Islet precursor cell (in vitro differentiated cells): ENCODE results near the gene POU6F2.

Source experiments
- DNase-seq: peaks from one replicate; pipeline ENCODE4 v3.0.0-alpha.2; 2018

The POU6F2 gene

DNA sequence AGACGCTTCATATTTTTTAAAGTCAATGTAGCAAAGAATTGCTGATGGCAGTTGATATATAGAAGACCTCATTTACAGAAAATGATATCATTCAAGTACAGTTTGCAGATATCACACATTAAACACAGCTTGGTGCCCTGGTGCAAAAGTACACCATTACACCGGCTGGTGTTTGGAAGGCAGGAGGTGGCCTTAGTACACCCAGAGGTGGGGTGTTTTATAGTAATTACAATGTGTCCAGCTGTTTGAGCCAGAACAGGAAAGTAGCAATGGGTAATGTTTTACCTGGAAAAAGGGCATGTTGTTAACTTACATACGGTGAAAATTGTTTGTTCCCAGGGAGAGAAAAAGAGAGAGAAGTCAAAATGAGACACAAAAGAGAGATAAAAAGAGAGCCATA lies 485.5 kb downstream of the POU6F2 start:
- DNase-seq = no peak

DNA sequence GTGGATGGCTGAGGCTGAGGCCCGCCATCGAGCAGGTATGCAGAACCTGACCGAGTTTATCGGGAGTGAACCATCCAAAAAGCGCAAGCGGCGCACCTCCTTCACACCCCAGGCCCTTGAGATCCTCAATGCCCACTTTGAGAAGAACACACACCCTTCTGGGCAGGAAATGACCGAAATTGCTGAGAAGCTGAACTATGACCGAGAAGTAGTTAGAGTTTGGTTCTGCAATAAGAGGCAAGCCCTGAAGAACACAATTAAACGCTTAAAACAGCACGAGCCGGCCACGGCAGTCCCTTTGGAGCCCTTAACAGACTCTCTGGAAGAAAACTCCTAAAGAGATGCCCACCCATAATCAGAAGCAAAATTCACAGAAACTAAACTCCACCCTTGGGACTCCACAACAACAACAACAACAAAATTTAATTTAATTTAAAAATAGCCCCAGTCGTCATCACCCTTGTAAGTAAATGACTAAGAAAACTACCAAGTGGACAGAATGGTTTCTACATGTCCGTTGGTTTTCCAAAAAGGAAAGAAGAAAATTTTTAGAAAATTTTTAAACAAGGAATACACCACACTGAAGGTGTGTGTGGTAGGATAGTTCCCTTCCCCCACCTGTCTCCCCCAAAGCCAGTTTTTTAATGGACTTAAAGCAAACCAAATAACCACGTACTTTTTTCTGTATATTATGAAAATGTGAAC lies 486.8 kb downstream of the POU6F2 start:
- DNase-seq = no peak

DNA sequence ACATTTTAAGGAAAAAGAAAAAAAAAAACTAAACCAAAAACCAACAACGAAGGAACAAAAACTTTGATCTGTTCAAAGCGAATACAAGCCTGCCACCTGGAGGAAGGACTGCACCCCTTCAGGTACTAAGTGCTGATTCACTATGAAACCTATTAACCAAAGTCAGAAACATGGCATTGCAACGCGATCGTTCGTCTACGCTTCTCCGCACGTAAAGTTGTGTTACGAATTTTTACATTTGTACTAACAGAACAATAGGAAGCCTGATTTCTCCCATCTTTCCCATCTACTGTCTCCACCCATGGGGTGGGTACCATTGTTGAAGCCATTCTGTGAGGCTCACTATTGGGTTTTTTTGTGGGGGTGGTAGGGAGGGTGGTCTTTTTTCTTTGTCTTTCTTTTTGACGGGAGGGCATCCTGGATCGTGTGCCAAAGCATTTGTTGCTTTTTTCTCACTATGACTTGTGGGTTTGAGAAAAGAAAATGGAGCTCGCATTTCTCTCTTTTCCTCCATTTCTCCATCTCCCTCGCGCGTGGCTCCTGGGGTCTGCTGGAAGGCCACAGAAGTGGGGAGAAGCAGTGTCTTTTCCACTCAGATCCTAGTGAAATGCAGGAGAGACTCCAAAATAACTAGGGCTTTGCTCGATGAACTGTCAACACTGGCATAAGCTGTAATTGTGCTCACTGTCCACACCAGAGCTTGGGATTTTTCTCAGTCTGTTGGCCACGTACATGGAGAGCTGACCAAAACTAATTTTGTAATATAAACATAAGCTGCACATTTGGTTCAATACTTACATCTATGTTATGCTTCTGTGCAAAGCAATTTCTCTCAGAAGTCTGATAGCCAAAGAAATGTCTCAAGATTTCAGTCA lies 487.6 kb downstream of the POU6F2 start:
- peak; percentile 73 for DNase-seq

DNA sequence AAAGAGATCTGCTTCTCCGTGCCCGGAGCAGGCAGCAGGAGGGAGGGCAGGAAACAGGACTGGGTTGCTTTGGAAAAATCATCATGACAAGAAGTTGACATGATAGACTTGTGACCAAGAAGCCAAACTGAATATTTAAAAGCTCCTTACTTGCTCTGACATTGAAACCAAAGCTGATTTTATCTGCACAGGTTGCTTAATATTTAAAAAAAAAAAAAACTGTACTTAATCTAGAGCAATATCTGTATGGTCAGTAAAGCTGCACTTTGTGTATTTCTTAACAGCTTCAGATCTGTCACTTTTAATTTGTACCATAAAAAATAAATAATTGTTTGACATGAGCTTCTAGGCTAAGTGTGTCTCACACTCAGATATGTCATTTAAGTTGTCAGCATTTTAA lies 490.6 kb downstream of the POU6F2 start:
- no peak for DNase-seq

DNA sequence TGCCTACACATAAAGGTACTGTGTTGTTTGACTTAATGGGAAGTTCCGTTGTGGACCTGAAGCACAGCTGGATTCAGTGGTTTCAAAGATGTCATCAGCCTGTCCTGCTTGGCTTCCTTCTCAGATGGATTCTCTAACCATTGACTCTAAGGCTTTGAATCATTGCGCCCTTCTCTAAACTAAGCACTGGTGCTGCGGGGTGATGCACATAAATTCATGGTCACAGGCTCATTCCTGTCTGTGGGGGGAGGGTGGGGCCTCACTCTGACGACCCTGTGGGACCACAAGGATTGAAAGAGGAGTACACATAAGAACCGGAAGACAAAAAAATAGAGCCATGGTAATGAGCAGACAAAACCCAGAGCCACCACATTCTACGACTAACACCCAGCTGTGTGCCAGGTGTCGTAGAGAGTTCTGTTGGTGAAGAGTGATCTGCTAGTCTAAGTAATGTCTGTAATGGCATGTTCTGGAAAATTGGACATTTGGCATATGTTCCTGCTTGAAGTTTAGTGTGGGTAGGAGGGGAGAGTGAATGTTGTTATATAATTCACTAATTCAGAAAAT lies 491.2 kb downstream of the POU6F2 start:
- DNase-seq = no peak

- no peak for DNase-seq
Measured at GRCh38 chr7:39480901-39481300, 503.2 kb downstream of the POU6F2 start.

DNA sequence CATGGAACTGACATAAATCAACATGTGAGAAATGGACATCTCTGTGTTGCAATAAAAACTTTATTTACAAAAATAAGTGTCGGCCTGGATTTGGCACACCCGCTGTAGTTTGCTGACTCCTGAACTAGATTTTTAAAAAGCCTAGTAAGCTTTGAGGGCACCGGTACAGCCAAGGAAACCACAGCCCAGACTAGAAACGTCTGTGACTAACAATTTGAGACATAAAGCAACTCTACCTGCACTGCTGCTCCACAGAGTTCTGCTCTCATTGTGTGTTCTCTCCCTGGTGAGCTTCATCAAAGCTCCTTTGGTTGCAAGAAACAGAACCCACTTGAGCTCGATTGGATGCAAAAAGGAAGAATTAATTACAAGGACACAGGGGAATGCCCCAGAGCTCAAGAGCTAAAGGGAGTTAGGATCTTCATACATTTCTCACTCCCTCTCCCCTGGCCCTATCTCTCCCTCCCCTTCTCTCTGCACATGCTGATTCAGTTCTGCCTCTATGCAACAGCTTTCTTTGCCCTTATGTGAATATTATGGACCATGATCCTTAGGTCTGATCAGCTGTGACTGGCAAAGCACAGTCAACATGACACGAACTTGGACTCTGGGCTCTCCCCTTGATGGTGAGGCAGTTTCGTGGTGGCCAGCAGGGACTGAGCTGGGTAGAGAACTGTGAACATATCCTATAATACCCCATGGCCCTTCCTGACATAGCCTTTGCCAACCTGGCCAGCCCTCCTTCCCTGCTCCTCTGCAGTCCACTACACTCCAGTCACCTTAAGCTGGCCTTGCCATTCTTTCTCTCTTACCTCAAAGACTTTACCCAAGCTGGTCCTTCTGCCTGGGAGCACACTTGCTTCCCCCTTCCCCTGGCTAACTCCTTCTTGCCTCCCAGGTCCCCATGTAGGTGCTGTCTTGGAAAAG lies 511.0 kb downstream of the POU6F2 start:
- DNase-seq = no peak

- DNase-seq = no peak
Measured at GRCh38 chr7:39490296-39490695, 512.6 kb downstream of the POU6F2 start.

DNA sequence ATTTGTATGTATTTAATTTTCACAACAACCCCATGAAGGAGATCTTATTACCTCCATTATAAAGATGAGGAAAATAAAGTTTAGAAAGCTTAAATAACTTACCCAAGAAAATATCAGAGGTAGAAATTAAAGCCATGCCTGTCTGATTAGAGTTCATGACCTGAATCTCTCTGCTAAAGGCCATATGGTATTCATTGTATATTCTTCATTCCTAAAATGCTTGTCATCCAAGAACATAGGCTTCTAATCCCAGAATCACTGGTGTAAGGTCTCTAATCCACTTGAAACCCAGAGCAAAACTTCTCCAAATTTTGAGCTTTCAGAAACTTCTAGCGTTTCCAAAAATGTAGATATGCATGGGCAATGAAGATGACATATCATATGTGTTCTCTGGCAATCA lies 516.2 kb downstream of the POU6F2 start:
- DNase-seq = no peak

DNA sequence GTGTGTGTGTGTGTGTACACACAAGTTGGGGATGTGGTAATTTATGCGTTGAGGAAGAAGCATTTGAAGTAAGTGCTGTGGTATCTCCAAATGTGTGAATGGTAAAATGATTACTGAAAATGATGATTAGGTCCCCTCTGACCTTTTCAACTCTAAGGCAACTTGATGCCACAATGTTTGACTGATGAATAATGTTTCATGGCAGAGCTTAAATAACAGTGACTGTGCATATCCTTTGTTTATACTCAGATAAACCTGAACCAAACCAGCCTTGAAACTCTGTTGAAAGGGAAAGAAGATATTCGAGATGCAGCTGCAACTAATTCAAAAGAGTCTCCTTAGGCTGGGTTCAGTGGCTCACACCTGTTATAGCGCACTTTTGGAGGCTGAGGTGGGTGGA lies 523.6 kb downstream of the POU6F2 start:
- DNase-seq = no peak

DNA sequence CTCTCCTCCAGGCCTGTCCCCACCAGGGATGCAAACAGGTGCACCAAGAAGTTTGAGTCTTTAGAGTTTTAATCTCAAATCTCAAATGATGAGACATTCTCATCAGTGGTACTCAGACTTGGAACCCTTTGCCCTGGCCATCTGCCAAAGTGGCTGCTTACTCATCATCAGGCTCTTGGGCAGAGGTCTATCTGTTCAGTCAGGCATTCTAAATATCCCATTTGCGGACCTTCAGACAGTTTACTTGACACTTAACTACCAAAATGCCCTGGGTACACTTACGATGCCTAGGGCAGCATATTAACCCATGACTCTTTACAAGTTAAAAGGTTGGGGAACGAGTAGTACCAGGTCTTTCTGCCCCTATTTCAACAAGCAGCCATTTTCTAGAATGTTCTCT lies 527.3 kb downstream of the POU6F2 start:
- no peak for DNase-seq

DNA sequence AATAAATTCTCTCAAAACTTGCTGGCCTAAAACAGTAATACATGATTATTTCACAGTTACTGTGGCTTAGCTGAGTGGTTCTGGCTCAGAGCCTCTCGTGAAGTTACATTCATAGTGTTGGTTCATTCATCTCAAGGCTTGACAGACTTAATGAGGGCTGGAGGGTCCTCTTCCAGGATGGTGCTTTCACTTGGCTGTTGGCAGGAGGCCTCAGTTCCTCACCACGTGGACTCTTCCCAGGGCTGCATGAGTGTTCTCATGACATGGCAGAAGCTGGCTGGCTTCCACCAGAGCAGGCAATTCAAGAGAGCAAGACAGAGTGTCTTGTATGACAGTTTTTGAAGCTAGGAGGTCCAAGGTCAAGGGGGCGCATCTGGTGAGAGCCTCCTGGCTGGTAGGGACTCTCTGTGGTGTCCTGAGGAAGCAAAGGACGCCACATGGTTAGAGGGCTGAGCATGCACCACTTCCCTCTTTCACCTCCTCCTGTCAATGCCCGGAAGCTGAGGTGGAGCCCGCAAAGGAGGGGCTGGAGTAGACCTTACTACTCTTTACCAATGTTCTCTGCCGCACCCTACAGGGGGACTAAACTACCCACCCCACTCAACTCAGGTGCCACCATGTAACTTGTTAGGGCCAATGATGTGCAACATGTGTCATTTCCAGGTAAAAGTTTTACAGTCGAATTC lies 530.3 kb downstream of the POU6F2 start:
- DNase-seq = no peak

GRCh38 chr7:39509436-39509835 lies 531.7 kb downstream of the POU6F2 start:
- no peak for DNase-seq

DNA sequence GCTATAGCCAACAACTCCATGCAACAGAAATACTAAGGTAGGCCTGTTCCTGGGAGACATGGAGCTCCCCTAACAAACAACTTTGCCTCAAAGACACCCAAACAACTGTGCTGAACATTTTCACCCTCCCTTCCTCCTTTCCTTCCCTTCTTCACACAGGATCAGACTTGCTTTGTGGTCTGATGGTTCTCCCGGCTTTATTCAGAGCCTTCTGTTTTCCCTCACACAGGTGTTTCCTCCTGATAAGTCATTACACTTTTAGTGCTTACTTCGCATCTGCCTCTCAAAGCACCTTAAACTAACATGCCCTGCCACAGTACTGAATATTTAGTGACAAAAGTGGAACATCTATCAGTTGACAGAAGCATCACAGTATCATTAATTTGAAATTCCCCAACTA lies 532.2 kb downstream of the POU6F2 start:
- no peak for DNase-seq

- DNase-seq = peak; percentile 57
Measured at GRCh38 chr7:39510864-39511354, 533.2 kb downstream of the POU6F2 start.

- no peak for DNase-seq
Measured at GRCh38 chr7:39515534-39516228, 538.0 kb downstream of the POU6F2 start.

DNA sequence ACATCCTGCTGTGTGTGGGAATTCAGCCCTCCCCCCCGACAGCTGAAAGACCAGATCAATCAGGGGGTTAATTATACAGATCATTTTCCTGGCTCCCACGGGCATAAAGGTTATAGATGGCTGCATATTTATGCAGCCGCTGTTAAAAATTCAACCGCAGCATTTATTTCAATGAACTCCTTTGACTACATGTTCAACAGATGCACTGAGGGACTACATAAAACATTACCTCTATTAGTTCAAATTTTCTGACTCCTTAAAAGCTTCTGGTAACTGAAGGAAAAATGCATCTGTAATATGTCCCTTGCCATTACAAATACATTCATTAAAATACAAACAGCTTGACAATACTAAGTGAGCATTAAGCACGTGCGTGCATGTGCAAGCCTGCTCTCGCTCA lies 538.8 kb downstream of the POU6F2 start:
- DNase-seq = no peak

- DNase-seq = no peak
Measured at GRCh38 chr7:39517240-39517639, 539.5 kb downstream of the POU6F2 start.
